Stomach (tissue), 9 donors: ENCODE measurements around the gene ASIC4. TPM values are rescaled to one million over a fixed set of nuclear protein-coding genes. Genes with fewer than 3 reads are reported as not detected.

ENCODE experiments used
- DNase-seq, 2 donors: peaks; one replicate each; pipeline versions ENCODE4 v3.0.0 to v3.0.0-alpha.2; 2013 to 2019
- H3K27ac ChIP-seq, 5 donors: fragments of 200-600 bp in 4 of 5; sonication (generic) in 4 of 5; one replicate each; pipeline ENCODE4 v1.5.1; 2013 to 2019; ENCODE audit warnings: mild to moderate bottlenecking in 1 of 5, moderate library complexity in 1 of 5
- H3K27me3 ChIP-seq, 3 donors: fragments of 200-600 bp; sonication (generic); one replicate each; pipeline ENCODE4 v1.5.1; 2017 to 2019; ENCODE audit warnings: mixed run types in 1 of 3
- H3K36me3 ChIP-seq, 4 donors: fragments of 200-600 bp; sonication (generic); 1 replicate in 3 of 4; 2 replicates in 1 of 4; pipeline ENCODE4 v1.5.1; 2016 to 2019
- H3K4me1 ChIP-seq, 4 donors: fragments of 200-600 bp; sonication (generic); one replicate each; pipeline ENCODE4 v1.5.1; 2016 to 2019
- H3K4me3 ChIP-seq, 4 donors: fragments of 200-600 bp; sonication (generic) in 3 of 4; one replicate each; pipeline ENCODE4 v1.5.1; 2016 to 2019; ENCODE audit warnings: mild to moderate bottlenecking in 1 of 4
- H3K9me3 ChIP-seq, 4 donors: fragments of 200-600 bp; sonication (generic); one replicate each; pipeline ENCODE4 v1.5.1; 2016 to 2019
- EP300 ChIP-seq: sonication (generic); formaldehyde crosslinking; IDR thresholded peaks from one replicate; pipeline ENCODE4 v1.6.1; 2017; ENCODE audit warnings: antibody characterized with exemption
- POLR2A ChIP-seq, 4 donors: fragments of 450-650 bp; IDR thresholded peaks; one replicate each; pipeline ENCODE4 v1.6.1; 2016; ENCODE audit warnings: antibody characterized with exemption in 4 of 4, control low read depth in 2 of 4, mild to moderate bottlenecking in 1 of 4, moderate library complexity in 1 of 4
- POLR2AphosphoS5 ChIP-seq, 3 donors: sonication (generic); formaldehyde crosslinking; IDR thresholded peaks; one replicate each; pipeline ENCODE4 v1.6.1; 2016; ENCODE audit warnings: antibody characterized with exemption in 3 of 3
- WGBS, 5 donors: extraction: QIAGEN DNeasy Blood & Tissue Kit in 3 of 5; methylation state at CpG; one replicate each; pipeline versions ENCODE4 v1.1.5 to v1.1.7; 2013 to 2018; 5-methylcytosine and 5-hydroxymethylcytosine counted together
- intact Hi-C: fragments of 100-400 bp; cut with DNase I; formaldehyde crosslinking; loops from one replicate; pipeline ENCODE4 v1.15.1; 2023; ENCODE audit warnings: low total_unique reads
- polyA plus RNA-seq, 3 donors: library from polyadenylated mRNA; stranded (reverse); fragments of 200-250 nt; gene quantifications; one replicate each; pipeline ENCODE4 v1.2.3, GENCODE V29; 2013
- total RNA-seq, 5 donors: library from RNA; depleted of rRNA; stranded (reverse); fragments of >200 nt; gene quantifications; one replicate each; pipeline versions ENCODE4 v1.1.0 to v1.2.3, GENCODE V29; 2014 to 2016
- TF ChIP-seq, protein P1 (sequence below), 7 experiments: fragments of 450-650 bp in 4 of 7; fragments of 200-600 bp in 3 of 7; sonication (generic) in 3 of 7; IDR thresholded peaks; one replicate each; pipeline ENCODE4 v1.5.1; 2016 to 2019; ENCODE audit warnings: antibody characterized with exemption in 7 of 7, control low read depth in 2 of 7, mild to moderate bottlenecking in 1 of 7
- donor health status: healthy with polysubstance abuse.
- donor health status: Bipolar disorder and iron deficiency.
- donor health status: healthy.

ASIC4 gene
- total and polyA plus RNA-seq, 8 donors, result 2.0 to 11.0 TPM; not detected in 6

DNA sequence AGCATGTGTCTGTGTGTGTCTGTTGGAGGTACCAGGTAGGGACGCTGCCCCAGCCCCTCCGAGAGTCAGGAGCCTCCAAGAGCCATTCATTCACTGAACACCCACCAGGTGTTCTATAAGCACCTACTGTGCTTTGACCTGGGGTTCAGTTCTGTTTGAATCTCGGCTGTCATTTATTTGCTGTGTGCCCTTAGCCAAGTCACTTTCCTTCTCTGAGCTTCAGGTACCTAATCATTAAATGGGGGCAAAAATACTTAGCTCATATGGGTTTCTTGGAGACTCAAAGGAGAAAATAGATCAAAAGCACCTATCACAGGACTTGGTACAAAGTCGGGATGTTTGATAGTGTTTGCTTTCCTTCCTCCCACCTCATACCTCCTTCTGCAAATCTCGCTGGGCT, 13.2 kb downstream of the ASIC4 start:
- H3K27me3 ChIP-seq, result peaks cover 0 to 98% (median 64%) of the 10 kb centered on the region in 3 donors
- no peak overlapping the region for H3K4me3 ChIP-seq

DNA sequence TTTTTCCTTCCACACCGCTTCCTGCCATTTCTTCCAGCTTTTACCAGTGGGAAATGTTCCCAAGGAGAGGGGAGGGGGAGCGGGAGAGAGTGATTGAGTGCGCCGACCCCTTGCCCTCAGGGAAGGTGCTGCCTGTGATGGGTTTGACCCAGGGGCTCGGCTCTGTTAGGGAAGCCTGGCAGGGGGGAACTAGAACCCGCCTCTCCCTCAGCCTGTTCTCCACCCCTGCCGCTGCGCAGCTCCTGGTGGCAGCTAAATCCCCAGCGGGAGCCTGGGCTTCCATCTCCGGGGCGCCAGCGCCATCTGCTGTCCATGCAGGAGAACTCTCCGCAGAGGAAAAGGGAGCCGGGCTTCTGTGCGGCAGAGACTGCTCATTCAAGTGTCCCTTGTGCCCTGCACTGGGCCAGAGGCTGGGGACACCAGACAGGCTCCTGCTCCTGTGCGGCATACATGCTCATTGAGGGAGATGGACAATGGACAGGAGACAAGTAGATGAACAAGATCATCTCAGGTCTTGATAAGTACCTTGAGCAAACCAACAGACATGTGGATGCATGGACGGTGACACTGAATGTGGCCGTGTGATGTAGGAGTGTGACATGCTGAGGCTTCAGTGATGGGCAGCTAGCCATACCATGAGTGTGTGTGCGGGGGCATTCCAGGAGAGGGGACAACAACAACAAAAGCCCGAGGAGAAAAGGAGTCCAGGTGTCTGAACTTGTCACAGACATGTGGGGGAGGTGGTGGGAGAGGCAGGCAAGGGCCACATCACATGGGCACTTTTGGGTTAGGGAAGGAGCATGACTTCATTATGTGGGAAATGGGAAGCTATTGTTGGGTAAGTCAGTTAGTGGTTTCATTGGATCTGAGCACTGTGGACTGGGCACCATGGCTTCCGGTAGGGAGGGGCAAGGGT, 16.0 kb downstream of the ASIC4 start:
- intact Hi-C loops, result loop anchor here (5.0 to 10.0 kb wide), 2 partner anchors 38 to 126 kb away; no protein-coding TSS in a partner anchor
- WGBS, 5 donors, result 12 to 18% (median 14%) methylated on average over 18 to 21 of the region's 21 CpGs
- Histone ChIP-seq H3K9me3 (no peaks in the 10 kb centered on the region), H3K4me1 (peaks cover 0 to 19% (median 11%) of the 10 kb centered on the region in 4 donors), H3K27me3 (peaks cover 0 to 77% (median 44%) of the 10 kb centered on the region in 3 donors), H3K36me3 (no peaks in the 10 kb centered on the region), H3K27ac (no peak overlapping the region), H3K4me3 (peak overlapping the region in 1 of 4 donors; percentile 14)
- TF ChIP-seq, protein P1, sequence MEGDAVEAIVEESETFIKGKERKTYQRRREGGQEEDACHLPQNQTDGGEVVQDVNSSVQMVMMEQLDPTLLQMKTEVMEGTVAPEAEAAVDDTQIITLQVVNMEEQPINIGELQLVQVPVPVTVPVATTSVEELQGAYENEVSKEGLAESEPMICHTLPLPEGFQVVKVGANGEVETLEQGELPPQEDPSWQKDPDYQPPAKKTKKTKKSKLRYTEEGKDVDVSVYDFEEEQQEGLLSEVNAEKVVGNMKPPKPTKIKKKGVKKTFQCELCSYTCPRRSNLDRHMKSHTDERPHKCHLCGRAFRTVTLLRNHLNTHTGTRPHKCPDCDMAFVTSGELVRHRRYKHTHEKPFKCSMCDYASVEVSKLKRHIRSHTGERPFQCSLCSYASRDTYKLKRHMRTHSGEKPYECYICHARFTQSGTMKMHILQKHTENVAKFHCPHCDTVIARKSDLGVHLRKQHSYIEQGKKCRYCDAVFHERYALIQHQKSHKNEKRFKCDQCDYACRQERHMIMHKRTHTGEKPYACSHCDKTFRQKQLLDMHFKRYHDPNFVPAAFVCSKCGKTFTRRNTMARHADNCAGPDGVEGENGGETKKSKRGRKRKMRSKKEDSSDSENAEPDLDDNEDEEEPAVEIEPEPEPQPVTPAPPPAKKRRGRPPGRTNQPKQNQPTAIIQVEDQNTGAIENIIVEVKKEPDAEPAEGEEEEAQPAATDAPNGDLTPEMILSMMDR (IDR thresholded peaks at IDR 0.05), result peak in 6 of 7 experiments; percentile 62 to 98 (median 94)
- TF ChIP-seq POLR2AphosphoS5 (IDR thresholded peaks at IDR 0.05) (peak in 1 of 3 donors; percentile 58), EP300 (no peak), POLR2A (IDR thresholded peaks at IDR 0.05) (no peak)
- DNase-seq, result peak; percentile 85 to 95

More for the DNA sequence above, 13.2 kb downstream of the ASIC4 start:
- H3K9me3 ChIP-seq, result no peaks in the 10 kb centered on the region
- intact Hi-C loops, result loop anchor here (5.0 kb wide), 1 partner anchor 50 kb away; no protein-coding TSS in a partner anchor
- H3K27ac ChIP-seq, result no peak overlapping the region
- TF ChIP-seq EP300 (no peak), POLR2A (IDR thresholded peaks at IDR 0.05) (no peak), POLR2AphosphoS5 (IDR thresholded peaks at IDR 0.05) (no peak)
- TF ChIP-seq, protein P1 (IDR thresholded peaks at IDR 0.05), result no peak
- DNase-seq, result no peak
- H3K36me3 ChIP-seq, result no peaks in the 10 kb centered on the region
- peaks cover 8 to 30% (median 20%) of the 10 kb centered on the region in 4 donors for H3K4me1 ChIP-seq
- 41 to 57% (median 50%) methylated on average over 5 of the region's 5 CpGs for WGBS, 5 donors

DNA sequence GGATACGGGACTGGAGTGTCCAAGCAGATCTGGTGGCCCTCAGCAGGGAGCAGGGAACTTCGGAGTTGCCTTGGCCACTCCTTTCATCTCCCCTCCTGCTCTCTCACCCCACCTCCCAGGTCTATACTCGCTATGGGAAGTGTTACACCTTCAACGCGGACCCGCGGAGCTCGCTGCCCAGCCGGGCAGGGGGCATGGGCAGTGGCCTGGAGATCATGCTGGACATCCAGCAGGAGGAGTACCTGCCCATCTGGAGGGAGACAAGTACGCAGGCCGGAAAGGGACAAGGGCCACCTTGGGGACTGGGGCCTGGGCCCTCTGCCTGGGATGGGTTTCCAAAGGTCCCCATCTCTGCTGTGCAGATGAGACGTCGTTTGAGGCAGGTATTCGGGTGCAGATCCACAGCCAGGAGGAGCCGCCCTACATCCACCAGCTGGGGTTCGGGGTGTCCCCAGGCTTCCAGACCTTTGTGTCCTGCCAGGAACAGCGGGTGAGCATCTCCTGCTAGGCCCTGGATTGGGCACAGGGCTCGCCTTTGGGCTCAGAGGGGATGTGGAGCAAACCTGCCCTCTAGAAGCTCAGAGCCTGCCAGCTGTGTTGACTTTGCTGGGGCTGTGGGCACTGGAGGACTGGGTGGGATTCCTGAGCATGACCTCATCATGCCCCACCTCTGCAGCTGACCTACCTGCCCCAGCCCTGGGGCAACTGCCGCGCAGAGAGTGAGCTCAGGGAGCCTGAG, 17.5 kb downstream of the ASIC4 start:
- DNase-seq, result no peak
- Histone ChIP-seq H3K27me3 (peaks cover 0 to 62% (median 30%) of the 10 kb centered on the region in 3 donors), H3K9me3 (no peaks in the 10 kb centered on the region), H3K4me3 (no peak overlapping the region), H3K4me1 (peaks cover 0 to 18% (median 9%) of the 10 kb centered on the region in 4 donors), H3K36me3 (no peaks in the 10 kb centered on the region), H3K27ac (no peak overlapping the region)
- TF ChIP-seq EP300 (no peak), POLR2A (IDR thresholded peaks at IDR 0.05) (no peak), POLR2AphosphoS5 (IDR thresholded peaks at IDR 0.05) (no peak)
- TF ChIP-seq, protein P1 (IDR thresholded peaks at IDR 0.05), result no peak
- intact Hi-C loops, result loop anchor here (5.0 to 10.0 kb wide), 2 partner anchors 40 to 127 kb away; no protein-coding TSS in a partner anchor
- WGBS, 5 donors, result 64 to 72% (median 69%) methylated on average over 14 to 20 of the region's 20 CpGs

DNA sequence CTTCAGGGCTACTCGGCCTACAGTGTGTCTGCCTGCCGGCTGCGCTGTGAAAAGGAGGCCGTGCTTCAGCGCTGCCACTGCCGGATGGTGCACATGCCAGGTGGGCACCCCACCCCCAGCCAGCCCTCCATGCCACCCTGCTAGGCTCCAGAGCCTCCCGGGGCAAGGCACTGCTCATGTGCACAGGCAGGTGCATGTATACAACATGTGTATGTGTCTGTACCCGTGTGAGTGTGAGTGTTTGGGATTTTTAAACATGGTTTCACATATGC, 18.0 kb downstream of the ASIC4 start:
- TF ChIP-seq, protein P1 (IDR thresholded peaks at IDR 0.05), result no peak
- TF ChIP-seq POLR2AphosphoS5 (IDR thresholded peaks at IDR 0.05) (no peak), EP300 (no peak), POLR2A (IDR thresholded peaks at IDR 0.05) (no peak)
- DNase-seq, result no peak
- no peaks in the 10 kb centered on the region for H3K9me3 ChIP-seq
- intact Hi-C loops, result loop anchor here (5.0 to 10.0 kb wide), 2 partner anchors 40 to 128 kb away; no protein-coding TSS in a partner anchor
- peaks cover 0 to 57% (median 25%) of the 10 kb centered on the region in 3 donors for H3K27me3 ChIP-seq
- H3K4me1 ChIP-seq, result peaks cover 0 to 13% (median 8%) of the 10 kb centered on the region in 4 donors
- no peaks in the 10 kb centered on the region for H3K36me3 ChIP-seq
- H3K4me3 ChIP-seq, result no peak overlapping the region
- WGBS, 5 donors, result 68 to 85% (median 73%) methylated on average over 8 of the region's 8 CpGs
- no peak overlapping the region for H3K27ac ChIP-seq
